Umbilical cord (tissue), 2 donors: ENCODE data around the gene HOXA5. TPM values are rescaled to one million over a fixed set of nuclear protein-coding genes. Genes with fewer than 3 reads are reported as not detected.

Experiments
- DNase-seq: peaks from one replicate; pipeline ENCODE4 v3.0.0-alpha.2; 2015; ENCODE audit warnings: low spot score
- total RNA-seq: library from RNA; depleted of rRNA; stranded (reverse); fragments of >200 nt; gene quantifications from one replicate; pipeline ENCODE4 v1.2.3, GENCODE V29; 2014; ENCODE audit warnings: low replicate concordance; ENCODE audit not compliant: insufficient read depth

Gene HOXA5
- total RNA-seq, 1 donor from 2014 or later: 2.9 TPM

- no peak for DNase-seq
Measured at GRCh38 chr7:27134392-27134791, 9.1 kb downstream of the HOXA5 start.

DNA sequence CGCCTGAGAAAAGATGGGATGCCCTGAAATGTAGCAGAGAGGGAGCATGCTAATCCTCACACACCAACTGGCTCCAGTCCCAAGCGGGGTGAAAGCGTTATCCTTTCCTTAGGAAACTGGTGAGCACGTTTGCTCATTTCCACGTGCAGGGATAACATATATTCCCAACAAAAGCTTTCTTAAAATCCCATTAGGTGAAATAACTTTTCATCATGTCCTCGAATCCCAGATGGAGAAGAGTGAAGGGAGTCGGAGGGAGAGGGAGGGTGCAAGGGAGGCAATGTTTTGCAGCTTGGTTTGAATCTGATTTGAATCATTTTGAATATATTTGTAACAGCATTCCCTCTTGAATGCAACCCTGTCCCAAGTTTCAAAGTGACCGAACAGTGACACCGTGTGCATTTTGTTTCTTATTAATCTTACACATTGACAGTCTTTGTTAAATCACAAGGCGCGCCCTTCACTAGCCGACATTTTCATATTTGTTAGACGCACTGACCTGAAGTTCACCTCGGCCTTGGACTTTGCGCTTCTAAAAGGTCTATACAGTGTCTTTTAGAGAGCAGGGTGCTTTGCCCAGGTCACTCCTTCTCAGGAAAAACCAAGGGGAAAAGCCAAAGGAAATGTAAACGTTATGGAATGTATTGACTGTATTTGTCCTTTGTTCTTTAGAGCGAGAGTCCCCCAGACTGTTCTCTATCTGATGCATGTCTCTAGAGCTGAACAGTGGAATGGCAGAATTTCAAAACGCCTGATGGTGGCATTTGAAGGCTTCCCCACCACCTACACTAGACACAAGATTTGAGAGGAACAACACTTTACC is 9.9 kb downstream of the HOXA5 start:
- DNase-seq: no peak

GRCh38 chr7:27132978-27133377 is 10.5 kb downstream of the HOXA5 start:
- DNase-seq: no peak

DNA sequence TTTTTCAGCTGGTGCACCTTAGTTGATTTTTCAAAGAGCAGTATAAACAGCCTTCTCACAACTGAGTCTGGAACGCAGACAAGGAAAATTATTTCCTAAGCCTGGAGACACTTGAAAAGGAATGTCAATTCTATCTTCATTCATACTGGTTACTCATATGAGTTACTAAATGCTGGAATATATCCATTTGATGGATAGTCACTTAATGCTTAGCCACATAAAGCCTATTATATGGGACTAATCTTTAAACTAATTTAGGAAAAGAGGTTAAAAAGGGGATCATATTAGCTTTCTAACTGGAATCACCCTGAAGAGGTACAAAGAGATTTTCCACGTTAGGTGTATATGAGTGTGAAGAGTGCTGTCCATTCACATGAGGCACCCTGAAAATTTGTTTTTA is 11.3 kb downstream of the HOXA5 start:
- DNase-seq: no peak

- no peak for DNase-seq
Measured at GRCh38 chr7:27131390-27131819, 12.1 kb downstream of the HOXA5 start.

DNA sequence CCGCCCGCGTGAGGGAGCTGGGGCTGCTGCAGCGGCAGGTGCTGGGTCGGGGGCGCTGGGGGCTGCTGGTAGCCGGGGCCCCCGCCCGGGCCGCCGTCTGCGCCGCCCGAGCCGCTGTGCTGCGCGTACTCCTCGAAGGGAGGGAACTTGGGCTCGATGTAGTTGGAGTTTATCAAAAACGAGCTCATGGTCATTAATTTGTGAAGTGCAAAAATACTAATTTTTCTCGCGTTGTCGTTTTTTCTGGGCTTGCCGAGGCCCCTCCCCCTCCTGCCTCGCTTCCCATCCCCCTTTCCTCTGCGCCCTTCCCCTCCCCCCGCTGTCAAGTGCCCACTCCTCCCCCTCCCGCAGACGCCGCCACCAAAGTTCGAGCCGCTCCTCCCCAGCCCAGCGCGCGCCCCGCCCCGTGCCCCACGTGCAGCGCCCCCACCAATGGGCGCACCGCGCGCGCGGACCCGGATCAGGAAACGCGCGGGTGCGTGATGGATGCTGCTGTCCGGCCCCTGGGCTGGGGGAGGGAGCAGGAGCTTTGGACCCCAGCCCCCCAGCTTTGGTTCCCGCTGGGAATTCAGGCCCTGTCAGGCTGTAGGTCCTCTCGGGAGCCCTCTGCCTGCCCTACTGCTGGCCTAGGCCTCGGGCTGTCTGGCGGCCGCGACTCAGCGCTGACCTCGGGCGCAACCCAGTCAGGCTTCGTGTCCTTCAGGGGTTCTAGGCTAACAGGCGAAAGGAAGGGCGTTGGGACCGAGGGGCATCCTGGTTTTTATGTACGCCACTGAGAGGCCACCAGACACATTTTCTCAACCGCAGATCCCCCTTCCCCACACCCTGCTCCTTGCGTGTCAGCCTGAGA is 12.7 kb downstream of the HOXA5 start, which contains the start of gene HOXA4:
HOXA4 (minus strand) TSS at position 218 of the 850 bp plus-strand sequence; CDS start at position 194, 24 bp downstream.
- peak; percentile 93 for DNase-seq

DNA sequence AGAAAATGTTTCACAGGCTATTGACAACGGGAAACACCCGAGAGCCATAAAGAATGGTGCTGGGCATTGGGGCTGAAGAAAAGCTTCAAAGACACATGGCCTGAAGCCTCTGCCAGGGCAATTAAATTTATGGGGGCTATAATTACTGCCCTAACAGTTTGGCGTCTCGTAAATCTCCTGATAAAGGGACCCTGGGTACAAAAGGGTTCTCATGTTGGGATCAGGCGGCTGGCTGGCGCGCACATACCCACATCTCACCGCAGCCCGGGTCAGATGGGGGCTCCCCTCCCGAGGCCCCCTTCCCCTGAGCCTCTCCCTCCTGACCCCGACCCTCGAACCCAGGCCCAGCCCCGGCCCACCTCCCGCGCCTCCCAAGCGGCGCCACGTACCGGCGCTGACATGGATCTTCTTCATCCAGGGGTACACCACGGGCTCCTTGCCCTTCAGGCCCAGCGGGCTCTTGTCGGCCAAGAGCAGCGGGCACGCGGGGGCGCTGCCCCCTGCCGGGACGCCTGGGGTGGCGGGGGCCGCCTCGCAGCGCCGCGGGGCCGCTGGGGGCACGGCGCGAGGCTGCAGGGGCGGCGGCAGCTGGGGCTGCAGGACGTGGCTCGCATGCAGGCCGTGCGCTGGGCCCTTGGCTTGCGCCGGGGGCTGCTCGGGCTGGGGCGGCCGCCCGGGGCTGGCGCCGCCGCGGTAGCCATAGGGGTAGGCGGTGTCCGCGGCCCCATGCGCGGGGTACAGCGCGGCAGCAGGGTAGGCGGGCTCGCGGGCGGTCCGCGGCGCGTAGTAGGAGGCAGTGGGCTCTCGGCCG is 13.5 kb downstream of the HOXA5 start:
- no peak for DNase-seq

DNA sequence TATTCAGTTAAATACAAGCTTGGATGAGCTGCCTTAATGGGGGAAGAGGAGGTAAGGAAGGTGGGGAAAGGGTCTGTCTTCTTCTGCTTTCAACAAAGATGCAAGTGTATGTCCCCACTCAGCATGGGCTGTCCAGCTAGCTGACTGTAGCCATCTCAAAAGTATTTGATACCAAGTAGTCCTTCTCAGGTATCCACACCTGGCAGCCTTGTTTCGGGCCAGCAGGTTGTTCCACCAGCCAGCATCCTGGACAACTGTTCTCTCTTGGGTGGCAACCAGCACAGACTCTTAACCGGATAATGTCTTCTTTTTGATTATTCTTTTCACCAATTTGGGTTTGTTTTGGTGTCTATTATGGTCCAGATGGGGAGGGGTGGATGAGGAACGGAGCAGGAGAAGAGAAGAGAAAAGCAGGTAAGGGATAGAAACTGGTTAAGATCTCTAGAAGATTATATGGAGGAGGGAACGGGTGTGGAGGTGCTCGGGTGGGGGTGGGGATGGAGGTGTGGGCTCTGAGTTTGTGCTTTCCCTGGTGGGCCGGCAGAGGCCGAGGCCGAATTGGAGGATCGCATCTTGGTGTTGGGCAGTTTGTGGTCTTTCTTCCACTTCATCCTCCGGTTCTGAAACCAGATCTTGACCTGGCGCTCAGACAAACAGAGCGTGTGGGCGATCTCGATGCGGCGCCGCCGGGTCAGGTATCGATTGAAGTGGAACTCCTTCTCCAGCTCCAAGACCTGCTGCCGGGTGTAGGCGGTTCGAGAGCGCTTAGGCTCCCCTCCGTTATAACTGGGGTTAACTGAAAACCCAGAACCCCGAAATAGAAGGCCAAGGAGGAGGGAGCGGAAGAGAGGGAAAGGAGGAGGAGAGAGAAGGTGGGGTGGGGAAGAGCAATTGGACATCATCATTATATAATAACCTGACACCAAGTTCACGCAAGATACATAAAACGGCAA is 14.4 kb downstream of the HOXA5 start:
- DNase-seq: no peak

DNA sequence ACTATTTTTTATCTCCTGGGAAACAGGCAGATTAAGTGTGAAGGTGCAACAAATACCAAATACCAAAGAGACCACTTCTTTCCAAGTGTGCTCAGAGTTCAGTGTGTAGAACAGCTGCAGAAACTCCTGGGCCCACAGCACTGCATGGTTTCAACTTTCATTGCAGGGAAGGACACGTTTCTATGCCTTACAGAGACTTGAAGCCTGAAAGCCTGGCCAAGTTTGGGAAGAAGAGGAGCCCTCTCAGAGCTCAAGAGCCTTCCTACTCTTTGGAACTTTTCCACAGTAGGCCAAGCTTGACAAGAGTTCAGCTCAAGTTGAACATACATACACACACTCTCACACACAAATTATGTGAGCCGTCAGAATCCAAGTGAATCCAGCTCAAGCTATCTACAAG is 15.4 kb downstream of the HOXA5 start:
- DNase-seq: peak; percentile 66

DNA sequence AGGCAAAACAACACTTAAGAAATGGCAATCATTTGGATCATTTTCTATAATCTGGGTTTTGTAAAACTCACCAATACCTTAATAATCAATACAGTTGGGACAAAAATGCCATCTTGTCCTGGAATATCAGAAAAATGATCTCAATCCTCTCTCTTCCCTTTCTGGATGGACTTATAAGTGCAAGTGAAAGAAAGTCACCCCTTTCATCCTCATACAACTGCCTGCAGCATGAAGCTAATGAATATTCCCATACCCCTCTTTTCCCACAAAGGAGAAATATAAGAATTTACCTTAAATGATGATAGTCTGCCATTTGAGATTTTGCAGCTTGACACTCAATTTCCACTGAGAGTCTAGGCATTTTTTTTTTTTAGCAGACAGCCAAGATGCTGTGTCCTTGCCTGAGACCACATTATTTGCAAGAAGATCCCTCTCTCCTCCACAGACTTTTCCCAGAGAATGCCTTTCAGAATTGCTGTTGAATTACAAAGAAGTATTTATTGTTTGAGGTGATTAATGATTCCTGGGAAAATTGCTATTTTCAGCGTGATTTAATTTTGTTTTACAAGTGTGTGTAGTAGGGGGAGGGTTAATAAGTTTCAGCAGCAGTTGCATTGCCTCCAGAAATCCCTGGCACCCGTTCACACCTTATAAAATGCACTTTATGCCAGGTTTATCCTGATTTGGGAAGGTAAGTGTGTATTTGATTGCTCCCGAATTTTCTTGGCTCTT is 16.7 kb downstream of the HOXA5 start:
- DNase-seq: no peak

- DNase-seq: no peak
Measured at GRCh38 chr7:27125986-27126394, 17.5 kb downstream of the HOXA5 start.

DNA sequence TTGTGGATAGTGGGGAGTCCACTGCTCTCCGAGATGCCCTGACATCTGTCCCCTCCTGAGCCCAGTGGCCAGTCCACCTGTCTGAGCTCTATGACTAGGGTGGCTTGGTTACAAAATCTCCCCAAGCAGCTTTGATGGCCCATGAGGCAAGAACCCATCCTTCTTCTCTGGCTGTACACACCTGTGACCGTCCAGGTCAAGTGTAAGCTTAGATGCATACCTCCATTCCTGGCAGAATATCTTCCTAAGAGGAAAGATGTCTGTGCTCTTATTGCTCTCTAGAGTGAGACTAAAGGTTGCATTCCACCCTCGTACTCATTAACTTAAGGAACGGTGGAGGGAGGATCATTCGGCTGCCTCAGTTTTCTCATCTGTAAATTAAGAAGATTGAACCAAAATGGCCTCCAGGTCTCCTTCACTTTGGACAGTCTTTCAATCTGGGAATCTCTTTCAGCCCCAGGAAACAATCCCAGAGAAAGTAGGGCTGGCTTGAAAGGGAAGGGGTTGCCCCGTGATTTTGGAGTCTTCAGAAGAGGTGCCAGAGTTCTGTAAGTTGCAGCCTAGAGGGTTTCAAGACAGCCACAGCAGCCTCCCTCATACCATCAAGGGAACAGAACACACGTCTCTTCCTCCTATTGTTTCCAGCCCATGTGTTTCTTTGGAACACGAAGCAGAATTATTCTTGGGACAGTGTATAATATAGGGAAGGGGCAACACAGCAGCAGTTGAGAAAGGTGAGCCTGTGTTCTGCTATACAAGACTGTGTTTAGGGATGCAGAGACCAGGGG is 18.4 kb downstream of the HOXA5 start:
- DNase-seq: no peak

DNA sequence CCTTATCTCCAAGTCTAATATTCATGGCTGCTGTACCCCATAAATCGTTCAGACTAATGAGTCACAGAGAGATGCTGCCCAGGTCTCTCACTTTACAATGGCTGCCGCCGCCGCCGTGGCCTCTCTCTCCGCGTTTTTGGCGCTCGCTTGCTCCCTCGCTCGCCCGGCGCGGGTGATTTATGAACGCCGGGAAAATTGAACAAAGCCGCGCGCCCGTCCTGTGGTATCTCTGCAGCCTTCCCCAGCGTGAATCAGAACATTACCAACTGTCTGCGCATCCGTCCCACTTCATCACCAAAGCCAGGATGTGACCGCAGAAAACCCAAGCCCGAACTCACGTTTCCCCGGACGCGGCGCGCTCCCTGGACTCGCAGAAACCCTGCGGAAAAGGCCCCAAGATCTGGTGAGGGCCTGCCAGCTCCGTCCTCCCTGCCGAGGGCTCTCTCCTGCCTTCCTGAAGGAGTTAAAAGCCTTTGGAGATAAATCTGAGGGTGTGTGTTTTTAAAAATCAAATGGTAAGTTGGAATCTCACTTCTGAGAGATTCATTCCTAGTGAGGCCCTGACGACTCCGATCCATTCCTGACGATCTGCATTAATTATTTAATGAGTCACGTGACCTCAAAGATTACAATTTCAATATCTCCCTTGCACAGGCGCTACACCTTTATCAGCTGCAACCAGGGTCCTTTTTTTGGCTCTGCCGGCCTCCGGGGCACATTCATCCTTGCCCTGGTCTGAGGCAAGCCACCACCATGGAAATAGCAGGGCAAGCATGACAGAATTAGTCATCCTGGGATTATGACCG is 19.2 kb downstream of the HOXA5 start:
- peak; percentile 50 for DNase-seq

DNA sequence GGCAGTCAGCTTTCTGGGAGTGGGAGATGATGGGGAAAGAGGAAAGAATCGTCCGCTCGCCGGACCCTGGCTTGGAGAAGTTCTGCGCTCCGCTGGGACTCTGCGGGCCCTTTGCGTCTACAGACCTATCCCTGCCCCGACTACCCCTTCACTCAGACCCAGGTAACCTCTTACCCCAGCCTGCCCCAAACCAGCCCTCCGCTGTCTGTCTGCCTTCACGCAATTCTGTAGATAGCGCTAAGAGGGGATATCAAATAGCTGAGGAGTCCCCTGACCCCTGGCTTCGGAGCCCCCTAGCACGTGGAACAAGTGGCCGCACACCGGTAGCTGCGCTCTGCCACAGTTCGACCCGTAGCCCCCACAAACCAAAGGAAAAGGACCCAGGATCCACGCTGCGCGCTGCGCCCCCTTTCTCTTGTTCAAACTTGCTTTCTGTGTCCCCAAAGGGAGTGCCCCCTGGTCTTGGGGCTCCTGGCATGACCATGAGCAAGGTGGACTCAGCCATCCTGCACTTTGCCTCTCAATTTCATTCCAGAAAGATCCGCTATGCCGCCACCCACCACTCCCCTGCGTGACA is 19.9 kb downstream of the HOXA5 start:
- DNase-seq: no peak

- no peak for DNase-seq
Measured at GRCh38 chr7:27123007-27123476, 20.4 kb downstream of the HOXA5 start.

- DNase-seq: no peak
Measured at GRCh38 chr7:27122077-27122910, 21.2 kb downstream of the HOXA5 start.

DNA sequence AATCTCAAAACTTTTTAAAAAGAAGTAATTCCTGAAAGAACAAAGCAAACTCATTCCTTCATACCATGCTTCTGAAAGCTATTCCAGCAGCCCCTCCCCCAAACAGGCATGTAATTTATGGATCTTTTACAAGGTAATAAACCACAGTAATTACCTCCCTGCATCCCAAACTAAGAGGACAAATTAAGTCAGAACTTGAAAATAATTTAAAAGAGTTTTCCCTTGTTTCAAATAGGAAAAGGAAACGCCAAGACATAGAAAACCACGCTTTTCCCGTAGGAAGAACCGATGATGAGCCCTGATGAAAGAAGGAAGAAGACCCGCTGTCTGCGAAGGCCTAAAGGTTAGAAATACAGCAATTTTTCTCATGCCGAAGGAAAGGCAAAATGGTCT is 21.8 kb downstream of the HOXA5 start:
- DNase-seq: no peak
